ENCODE measurements around the gene GPR17.

GRCh38 chr2:127700527-127701192, 54.7 kb downstream of the GPR17 start:
- TF ChIP-seq CTCF (IDR thresholded peaks at IDR 0.05; ENCODE audit: low read depth, low read length, missing input control): no peak
- TF ChIP-seq ATF3 (IDR thresholded peaks at IDR 0.05): peak; percentile 33
- no peak for TF ChIP-seq RAD21 (IDR thresholded peaks at IDR 0.05)
- TF ChIP-seq SP1 (IDR thresholded peaks at IDR 0.05): peak; percentile 7
- TF ChIP-seq JUND (IDR thresholded peaks at IDR 0.05): no peak
- TF ChIP-seq TAF1 (conservative IDR thresholded peaks at IDR 0.05): no peak
- no peak for TF ChIP-seq ZBTB33 (IDR thresholded peaks at IDR 0.05)
- peak; percentile 25 for TF ChIP-seq MAX (IDR thresholded peaks at IDR 0.05)
- TF ChIP-seq FOXA2 (IDR thresholded peaks at IDR 0.05): no peak
- TF ChIP-seq EGR1 (IDR thresholded peaks at IDR 0.05; ENCODE audit: low read depth in 2 of 2): no peak
- TF ChIP-seq YY1 (IDR thresholded peaks at IDR 0.05): no peak

Data from liver (tissue), 3 donors.